ENCODE results near the gene FXYD3.
"Not testable (repeated sequence)": the region's sequence is repeated elsewhere in the genome, so short reads cannot be mapped to it uniquely, and the experiment has no call there.

FXYD3 gene

DNA sequence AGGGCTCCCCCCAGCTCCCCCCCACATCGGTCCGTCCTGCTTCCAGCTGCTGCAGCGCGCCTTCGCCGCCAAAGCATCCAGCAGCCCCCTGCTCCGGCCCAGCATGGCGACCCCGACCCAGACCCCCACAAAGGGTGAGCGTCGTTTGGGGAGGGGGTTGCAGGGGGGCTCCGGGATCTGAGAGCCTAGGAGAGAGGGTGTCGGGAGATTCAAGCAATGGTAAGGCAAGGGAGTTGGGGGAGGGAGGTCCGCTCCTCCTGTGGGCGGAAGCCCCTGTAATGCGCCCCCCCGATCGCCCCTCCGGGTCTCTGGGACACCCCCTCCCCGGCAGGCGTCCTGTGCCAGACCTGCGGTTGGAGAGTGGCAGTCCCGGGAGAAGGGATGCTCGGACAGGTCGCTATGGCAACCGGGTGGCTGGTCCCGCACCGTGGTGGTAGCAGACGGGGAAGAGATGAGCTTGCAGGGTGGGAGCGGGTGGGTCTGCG, 27.6 kb downstream of the FXYD3 start, which contains the start of gene FXYD7:
Gene FXYD7, plus strand, starts transcription at position 25 of the 485 bp plus-strand sequence. Its CDS starts 79 bp downstream, at position 104.
- no peak for DNase-seq

DNA sequence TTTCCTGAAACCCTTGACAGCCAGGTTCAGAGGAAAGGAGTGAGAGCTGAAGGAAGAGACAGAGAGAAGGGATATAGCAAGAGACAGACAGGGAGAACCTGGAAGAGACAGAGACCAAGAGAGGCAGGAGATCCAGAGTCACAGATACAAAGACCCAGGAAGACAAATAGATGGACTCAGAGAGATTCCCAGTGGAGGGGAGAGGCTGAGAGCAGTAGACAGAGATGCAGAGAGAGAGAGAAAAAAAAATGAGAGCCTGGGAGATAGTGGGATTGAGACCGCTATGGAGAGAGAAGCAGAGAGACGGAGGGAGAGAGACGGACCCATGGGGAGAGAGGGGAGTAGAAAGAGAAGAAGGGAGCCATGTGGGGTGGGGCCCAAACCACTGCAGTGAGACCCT, 28.2 kb downstream of the FXYD3 start:
- no peak for DNase-seq

DNA sequence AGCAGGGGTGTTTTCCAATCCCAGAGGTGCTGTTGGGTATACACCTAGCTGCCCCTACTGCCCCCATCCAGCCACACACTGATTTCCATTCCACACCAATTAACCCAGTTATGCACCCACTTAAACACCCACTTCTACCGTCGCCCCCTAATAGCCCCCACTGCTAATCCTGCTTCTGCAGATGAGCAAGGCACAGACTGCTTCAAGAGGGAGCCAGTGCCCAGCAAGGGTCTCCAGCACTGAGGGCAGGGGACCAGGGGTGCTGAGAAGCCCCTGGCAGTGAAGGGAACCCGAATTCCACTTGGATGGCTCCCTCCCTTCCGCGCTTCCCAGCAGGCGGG, 28.6 kb downstream of the FXYD3 start:
- DNase-seq: no peak

DNA sequence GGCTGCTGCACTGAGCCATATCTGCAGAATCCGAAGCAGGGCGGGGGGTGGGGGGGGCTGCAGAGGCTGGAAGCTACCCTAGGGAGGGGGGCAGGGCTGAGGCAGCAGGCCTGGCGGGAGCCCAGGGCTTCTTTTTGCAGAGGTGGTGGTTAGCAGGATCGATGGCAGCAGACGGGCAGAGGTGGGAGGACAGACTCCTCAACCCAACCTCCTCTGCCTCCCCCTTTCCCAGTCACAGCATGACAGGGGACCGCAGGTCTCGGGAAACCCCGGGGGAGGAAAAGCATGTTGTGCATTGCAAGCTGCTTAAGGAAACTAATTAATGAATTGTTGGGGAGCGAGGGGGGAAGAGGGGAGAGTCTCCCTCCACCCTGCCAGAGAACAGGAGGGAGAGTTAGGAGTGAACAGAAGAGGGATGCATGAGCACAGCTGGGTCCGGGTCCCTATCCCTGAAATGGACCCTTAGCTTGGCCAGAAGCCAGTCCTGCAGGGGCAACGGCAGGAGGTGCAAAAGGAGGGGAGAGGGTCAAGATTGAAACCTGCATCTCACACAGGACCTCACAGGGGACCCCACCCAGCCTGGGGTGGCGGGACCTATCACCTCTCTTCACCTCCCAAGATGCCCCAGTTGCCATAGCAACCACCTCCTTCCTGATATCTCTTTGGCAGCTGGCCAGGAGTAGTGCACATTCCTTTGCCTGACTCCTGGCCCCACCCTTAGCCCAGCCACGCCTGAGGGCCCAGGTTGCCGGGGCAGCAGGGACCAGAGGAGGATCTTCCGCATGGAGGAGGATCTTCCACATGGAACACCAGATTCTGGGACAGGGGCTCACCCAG, 29.2 kb downstream of the FXYD3 start:
- DNase-seq: no peak

DNA sequence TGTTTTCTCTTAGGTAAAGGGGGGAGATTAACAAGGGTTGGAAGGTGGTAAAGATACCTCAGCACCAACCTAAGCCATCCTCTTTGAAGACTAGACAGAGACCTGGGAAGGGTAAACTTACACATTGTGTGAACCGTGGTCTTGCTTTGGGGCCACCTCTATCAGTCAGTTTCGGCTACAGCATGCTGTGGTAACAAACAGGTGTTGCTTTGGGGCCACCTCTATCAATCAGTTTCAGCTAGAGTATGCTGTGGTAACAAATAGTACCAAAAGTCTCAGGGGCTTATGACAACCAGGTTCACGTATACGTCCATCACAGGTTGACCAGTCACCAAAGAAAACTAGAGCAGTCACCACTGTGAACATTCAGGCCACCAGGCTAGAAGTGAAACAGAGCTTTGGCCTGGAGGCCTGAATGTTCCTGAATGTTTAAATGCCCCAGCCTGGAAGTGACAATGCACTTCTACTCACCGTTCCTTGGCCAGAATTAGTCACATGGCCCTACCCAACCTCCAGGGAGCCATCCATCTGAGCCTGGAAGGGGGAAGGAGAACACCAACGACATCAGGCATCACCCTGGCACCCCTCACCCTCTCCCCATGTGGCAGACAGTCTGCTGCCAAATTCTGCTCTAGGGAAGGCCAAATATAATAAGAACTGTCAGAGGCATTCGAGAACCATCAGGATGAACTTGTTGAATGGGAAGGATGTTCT, 31.3 kb downstream of the FXYD3 start:
- DNase-seq: no peak

DNA sequence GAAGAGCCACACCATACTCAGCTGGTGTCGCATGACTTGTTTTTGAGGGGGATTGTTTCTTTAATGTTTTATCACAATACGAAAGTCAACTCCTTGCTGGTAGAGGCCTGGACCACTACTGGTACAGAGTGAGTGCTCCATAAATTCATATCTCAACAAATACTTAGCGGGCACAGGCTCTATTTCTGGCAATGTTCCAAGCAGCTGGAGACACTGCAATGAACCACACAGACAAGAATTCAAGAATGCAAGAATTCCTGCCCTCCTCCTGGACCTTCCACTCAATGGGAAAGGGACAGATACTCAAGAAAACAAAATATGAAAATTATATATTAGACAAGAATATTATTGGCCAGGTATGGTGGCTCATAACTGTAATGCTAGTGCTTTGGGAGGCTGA, 33.8 kb downstream of the FXYD3 start:
- DNase-seq: no peak

DNA sequence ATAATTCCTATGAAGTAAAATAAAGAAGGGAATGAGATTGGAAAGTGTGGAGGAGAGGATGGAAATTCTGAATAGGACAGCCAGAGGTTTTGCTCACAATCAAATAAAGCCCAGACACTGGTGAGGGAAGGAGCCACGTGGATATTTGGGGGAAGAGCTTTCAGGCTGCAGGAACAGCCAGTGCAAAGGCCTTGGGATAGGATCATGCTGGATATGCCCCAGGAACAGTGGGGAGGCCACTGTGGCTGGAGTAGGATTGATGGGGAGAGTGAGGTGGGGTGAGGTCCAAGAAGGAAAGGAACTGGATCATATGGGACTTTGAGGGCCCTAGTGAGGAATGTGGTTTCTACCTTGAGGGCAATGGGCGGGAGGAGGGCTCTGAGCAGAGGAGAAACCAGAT, 34.8 kb downstream of the FXYD3 start:
- DNase-seq: no peak

DNA sequence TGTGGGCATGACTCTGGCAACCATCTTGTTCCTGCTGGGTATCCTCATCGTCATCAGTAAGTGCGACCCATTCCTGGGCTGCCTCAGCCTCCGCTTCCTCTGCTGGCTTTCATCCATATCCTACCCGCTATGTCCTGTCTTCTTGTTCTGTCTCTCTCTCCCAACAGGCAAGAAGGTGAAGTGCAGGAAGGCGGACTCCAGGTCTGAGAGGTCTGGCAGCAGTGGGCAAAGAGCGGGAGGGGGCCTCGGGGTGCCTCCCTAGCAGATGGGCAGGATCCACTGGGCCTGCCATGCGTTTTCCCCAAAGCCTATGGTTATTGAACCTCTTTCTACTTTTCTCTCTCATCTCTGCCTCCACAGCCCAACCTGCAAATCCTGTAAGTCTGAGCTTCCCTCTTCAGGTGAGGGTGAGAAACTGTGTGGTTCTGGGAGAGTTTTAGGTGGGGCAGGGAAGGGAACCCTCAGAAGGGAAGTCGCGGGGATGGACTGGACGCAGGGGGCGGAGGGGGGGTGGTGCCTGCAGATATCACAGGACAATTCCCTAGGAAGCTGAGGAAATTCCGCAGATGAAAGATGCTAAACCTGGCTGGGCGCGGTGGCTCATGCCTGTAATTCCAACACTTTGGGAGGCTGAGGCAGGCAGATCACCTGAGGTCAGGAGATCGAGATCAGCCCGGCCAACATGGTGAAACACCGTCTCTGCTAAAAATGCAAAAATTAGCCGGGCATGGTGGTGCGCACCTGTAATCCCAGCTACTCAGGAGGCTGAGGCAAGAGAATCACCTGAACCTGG, 35.8 kb downstream of the FXYD3 start:
- no peak for DNase-seq

DNA sequence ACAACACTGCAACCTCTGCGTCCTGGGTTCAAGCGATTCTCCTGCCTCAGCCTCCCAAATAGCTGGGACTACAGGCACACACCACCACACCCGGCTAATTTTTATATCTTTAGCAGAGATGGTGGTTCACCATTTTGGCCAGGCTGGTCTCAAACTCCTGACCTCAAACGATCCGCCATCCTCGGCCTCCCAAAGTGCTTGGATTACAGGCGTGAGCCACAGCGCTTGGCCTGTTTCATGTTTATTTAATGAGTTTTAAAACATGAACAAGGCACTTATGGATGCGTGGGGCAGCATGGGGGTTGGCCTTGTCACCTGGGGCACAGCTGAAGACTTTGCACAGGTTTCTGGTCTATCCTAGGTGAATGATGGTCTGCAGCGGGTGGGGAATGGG, 37.5 kb downstream of the FXYD3 start:
- not testable (repeated sequence) for DNase-seq

DNA sequence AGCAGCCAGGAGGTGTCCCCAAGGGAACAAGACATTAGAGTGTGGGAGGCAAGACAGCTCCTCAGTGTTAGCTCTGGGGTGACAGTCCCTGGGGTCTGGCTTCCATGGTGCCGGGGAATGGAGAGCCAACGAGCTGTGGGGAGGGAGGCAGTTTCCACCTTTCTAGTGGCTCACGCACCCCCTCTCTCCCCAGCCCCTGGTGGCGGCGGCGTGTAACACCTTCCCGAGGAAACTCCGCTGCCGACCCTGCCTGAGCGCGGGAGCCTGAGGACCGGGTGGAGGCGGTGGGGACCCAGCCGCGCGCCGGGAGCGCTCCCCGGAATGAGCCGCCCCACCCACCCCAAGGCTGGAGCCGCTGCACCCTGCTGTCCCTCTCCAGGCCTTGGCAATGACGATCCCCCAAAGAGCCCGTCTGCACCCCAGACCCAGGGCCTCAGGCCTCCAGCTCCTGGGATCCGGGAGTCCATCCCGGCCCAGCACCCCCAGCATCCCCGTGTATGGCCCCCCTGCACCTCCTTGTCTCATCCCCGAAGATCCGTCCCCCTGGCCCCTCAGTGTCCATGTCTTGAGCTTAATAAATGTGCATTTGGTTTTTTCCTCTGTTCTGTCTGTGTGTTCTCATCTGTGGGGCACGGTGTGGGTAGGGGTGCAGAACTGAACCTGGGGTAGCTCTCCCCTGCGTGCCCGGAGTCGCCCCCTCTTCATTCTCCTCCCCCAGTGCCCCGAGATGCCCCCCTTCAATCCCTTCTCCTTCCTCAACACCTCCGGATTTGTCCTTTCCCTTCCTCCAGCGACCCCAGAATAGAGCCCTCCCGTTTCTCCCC, 38.3 kb downstream of the FXYD3 start:
- no peak for DNase-seq

DNA sequence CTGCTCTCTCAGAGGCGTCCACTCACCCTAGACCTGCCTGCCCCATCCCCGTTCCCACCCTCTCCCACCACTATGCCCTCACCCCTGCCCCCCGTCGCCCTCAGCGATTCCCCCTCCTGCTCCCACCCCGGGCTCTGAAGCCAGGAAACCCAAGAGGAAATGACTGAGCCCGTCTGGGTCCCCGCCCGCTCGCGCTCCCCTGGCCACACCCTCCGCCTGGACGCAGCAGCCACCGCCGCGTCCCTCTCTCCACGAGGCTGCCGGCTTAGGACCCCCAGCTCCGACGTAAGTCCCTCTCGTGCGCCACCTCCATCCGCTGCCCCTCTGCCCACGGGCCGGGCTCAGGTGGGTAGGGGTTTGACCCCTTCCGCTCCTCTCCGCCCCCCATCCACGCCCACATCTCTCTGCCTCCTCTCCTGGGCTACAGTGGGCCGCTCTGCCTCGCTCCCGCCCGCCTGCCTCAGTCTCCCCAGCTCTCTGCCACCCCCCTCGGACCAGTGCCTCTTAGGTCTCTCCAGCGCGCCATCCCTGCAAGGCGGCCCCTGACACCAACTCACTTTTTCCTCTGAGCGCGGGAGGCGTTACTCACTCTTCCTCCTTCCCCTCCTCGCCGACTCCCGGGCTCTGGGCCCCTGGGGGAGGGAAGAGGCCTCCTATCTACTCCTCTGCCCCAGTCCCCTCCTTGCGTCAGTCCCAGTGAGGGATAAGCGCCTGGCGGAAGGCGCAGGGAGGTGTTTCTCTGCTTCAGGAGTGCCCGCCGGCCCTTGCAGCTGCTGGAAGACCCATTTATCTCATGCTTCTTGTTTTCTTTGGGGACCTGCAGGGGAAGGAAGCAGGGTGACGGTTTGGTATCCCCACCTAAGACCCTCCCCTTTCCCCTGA, 39.1 kb downstream of the FXYD3 start, which contains the start of gene FXYD5:
Gene FXYD5, plus strand, starts transcription at position 211 of the 882 bp plus-strand sequence. CDS start 816 bp downstream, outside the sequence.
- DNase-seq: no peak

DNA sequence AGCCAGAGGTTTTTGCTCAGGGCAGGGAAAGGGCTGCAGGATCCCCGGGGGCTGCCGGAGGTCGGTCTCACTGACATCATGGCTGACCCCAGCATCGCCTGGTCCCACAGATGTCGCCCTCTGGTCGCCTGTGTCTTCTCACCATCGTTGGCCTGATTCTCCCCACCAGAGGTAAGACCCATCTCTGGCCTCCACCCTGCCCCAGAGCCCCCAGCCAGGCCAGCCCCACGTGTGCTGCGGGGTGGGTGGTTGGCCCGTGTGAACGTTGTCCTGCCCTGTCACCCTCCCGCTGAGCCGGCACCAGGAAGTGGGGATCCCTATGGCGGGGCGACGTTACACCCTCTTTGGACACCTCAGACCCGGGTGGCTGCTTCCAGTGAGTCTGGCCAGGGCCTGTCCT, 39.8 kb downstream of the FXYD3 start:
- DNase-seq: no peak

DNA sequence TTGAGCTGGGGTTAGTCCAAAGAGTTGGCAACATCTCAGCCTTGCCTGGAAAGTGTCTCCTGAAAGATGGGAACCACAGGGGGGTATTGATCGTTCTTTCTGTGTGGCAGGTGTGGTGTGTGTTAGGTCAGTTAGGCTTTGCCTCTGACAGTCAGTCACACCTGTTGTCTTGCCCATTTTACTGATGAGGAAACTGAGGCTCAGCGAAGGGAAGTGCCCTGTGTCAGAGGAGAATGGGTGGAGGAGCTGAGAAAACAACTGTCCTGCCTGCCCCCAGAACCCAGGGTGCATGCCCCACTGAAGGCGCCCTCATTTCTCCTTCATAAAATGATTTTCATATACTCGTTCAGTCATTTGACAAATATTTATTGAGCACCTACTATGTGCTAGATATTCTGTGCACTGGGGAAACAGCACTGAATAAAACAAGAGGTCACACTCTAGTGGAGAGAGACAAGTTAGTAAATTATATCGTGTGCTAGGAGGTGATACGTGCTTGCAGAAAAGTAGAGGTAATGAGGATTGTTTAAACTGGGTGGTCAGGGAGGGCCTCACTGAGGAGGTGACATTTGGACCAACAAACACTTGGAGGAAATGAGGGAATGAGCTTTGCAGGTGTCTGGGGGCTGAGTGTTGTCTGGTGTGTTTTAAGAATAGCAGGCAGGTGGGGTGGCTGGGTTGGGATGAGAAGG, 40.5 kb downstream of the FXYD3 start:
- DNase-seq: no peak

DNA sequence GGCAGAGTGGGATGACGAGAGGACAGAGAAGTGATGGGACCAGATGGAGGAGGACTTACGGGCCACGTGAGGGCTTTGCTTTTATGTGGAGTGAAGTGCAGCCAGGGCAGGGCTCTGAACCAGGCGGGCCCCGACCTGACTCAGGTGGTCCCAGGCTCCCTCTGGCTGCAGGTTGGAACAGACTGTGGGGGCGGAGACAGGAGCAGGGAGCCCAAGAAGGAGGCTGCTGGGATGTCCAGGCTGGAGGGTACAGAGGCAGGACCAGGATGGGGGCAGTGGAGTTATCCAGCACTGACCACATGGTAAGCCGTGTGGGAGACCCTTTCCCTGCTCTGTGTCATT, 41.0 kb downstream of the FXYD3 start:
- no peak for DNase-seq

DNA sequence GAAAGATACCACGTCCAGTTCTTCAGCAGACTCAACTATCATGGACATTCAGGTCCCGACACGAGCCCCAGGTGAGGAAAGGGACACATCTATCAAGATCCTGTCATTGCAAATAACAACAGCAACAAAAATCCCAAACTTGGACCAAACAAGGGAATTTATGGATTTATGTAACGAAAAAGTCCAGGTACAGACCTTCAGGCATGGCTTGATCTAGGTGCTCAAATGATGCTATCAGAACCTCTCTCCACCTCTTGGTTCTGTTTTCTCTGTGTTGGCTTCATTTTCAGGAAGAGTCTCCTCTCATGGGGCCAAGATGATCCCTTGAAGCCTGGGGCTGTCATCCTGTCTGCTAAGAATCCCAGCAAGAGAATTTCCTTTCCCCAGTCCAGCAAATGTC, 41.8 kb downstream of the FXYD3 start:
- no peak for DNase-seq

DNA sequence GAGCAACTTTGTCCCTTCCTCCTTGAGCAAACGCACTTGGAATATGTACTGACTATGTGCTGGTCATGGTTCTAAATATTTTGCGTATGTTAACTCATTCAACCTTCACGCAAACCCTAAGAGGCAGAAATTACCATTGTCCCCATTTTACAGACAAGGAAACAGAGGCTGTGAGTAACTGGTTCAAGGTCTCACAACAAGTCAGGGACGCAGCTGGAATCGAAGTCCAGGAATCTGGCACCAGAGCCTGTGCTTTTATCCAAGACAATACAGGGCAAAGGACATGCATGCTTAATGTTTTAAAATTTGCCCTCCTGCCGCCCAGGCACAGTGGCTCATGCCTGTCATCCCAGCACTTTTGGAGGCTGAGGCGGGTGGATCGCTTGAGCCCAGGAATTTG, 44.0 kb downstream of the FXYD3 start:
- no peak for DNase-seq

DNA sequence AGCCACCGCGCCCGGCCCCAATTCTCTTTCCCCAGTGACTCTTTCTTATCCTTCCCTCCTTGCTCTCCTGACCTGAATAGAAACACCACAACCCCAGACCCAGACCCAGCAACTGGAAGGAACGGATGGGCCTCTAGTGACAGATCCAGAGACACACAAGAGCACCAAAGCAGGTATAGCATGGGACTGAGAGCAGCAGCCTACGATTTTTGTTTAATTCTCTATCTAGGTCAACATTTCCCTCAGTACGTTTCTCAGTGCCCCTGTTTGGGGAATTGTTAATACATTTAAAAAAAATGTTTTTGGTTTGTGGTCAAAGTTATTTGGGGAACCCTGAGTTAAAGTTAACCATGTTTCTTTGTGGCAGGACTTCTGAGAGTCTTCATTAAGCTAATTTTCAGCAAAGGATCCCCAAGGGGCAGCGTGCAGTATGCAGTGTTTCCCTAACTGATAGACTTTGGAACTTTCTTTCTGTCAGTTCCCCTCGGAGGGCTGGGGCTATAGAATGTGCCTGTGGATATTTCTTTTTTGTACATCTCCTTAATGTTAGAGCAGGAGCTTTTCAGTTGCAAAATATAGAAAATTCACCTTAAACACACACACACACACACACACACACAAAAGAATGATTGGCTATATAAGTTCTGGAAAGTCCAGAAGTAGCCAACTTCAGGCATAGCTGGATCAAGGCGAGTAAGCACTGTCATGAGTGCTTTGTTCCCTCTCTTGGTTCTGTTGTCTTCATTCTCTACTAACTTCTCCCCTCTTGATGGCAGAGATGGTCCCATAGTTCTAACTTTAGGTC, 45.2 kb downstream of the FXYD3 start:
- no peak for DNase-seq

DNA sequence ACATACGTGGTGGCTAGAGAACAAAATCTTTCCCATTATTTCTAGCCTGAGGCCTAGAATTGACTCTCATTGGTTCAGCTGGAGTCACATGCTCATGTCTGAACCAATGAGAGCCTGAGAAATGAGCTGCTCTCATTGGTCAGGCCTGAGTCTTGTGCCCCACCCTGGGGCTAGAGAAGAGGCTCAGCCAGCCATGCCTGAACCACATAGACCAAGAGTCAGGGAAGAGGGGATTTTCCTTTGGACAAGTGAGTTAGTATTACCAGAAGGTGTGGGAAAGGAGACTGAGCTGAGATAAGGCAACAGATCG, 45.8 kb downstream of the FXYD3 start:
- no peak for DNase-seq

DNA sequence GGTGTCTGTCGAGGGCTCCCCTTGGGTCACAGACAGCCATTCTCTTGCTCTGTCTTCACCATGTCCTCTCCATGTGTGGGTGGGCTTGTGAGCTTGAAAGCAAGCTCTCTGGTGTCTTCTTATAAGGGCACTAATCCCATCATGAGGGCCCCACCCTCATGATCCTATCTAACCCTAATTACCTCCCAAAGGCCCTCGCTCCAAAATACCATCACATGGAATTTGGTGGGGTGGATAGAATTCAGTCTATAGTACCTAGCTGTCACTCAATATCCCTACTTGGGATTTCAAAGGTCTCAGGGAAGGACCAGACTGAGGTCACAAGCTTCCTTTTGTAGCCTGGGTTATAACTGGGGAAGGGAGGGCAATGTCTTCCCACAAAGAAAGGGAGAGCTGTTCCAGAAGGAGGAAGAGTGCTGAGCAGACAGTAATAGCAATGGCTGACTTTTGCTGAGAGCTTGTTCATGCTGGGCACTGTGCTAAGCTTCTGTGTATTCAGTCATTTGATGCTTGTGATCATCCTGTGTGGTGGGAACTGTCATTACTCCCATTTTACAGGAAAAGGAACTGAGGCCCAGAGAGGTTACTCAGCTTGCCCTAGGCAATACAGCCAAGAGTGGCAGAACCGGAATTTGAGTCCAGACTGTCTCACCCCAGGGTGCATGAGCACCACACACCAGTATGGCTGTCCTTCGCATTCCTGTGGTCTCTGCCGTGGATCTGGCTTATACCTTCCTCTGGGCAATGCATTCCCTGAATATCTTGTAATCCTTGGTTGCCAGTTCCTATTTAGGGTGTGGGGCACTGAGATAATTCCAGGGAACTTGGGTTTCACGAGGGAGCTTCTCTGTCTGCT, 47.1 kb downstream of the FXYD3 start:
- no peak for DNase-seq
